ENCODE data around the gene C19orf25. TPM values are rescaled to one million over a fixed set of nuclear protein-coding genes. Genes with fewer than 3 reads are reported as not detected.
"Not testable (repeated sequence)": the region's sequence is repeated elsewhere in the genome, so short reads cannot be mapped to it uniquely, and the experiment has no call there.

Gene C19orf25
- polyA plus RNA-seq, 3 donors, result 17.0 to 33.0 (median 31.3) TPM

DNA sequence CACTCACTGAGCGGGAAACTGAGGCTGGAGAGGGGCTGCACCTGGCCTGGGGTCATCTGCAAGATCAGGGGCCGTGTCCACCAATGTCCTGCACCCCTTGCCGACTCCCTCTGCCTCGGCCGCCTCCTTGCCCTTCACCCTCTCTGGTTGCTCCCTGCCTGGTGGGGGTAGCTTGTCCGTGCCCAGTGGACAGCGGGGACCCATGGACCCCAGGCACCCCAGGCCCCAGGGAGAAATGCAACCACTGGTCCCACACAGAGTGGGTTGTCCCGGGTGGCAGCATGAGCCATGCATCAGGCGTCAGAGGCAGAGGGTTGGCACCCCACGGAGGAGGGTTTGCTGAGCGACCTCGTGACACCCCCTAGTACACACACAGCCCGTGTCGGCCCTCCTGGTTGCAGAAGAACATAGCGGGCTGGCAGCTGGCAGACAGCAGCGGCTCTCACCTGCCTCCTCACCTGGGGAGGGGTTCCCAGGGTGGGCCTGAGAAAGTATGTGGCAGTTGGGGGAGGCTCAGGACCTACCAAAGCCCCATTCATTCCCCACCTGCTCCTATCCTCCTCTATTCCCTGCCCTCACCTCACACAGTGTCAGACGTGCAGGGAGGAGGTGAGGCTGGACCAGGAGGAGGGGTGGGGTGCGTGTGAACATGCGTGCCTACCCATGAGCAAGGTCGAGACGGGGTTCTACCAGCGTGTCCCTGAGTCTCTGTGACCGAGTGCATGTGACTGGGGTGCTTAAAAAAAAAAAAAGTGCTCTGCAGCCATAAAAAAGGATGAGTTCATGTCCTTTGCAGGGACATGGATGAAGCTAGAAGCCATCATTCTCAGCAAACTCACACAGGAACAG, 25.1 kb upstream of the C19orf25 start:
- DNase-seq (ENCODE audit: extremely low read depth in 1 of 11, low read depth in 9 of 11, low spot score in 4 of 11), result no peak

DNA sequence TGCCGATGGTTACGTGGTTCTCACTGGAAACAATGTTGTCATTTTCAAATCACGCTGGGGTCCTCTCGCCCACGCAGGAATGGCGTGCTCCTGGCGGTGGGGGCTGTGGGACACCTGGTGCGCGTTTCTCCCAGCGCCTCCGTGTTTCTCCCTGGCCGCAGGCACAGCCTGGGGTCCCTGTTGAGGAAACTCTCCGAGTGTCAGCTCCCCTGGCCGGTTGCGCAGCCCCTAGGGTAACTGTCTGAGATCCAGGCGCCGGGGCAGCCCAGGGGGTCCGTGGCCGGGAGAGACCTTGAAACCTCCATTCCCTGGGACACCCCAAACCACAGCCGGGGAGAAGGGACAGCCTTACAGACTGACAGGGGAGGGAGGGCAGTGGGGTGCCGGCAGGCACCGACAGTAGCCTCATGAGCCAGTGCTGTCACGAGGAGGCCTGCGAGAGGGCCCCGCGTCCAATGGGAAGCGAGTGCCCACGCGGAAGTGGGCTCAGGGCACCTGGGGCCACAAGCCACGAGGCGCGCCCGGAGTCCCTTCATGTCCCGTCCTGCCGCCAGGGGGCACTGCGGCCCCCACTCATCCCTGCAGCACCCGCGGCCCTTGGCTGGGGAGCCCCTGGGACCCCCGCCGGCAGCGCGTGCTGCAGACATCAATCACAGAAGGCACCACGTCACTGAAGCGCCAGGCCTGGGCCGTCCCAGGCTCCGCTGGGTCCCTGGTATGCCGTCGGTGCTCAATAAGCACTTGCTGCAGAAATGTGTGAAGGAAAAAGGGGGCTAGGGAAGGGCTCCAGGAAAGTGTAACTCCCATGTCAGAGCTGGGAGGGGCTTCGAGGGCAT, 24.3 kb upstream of the C19orf25 start:
- no peak for DNase-seq (ENCODE audit: extremely low read depth in 1 of 11, low read depth in 9 of 11, low spot score in 4 of 11)

DNA sequence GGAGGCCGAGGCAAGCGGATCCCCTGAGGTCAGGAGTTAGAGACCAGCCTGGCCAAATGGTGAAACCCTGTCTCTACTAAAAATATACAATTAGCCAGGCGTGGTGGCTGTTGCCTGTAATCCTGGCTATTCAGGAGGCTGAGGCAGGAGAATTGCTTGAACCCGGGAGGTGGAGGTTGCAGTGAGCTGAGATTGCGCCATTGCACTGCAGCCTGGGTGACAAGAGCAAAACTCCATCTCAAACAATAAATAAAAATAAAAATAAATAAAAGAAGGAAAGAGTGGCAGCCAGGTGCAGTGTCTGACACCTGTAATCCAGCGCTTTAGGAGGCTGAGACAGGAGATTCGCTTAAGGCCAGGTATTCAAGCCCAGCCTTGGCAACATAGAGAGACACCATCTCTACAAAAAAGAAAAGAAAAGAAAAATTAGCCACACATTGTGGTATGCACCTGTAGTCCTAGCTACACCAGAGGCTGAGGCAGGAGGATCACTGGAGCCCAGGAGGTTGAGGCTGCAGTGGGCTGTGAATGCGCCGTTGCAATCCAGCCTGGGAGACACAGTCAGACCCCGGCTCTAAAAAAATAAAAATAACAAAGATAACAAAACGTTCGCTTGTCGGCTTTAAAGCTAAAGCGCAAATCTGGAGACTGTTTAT, 23.5 kb upstream of the C19orf25 start:
- no peak for DNase-seq (ENCODE audit: extremely low read depth in 1 of 11, low read depth in 9 of 11, low spot score in 4 of 11)

DNA sequence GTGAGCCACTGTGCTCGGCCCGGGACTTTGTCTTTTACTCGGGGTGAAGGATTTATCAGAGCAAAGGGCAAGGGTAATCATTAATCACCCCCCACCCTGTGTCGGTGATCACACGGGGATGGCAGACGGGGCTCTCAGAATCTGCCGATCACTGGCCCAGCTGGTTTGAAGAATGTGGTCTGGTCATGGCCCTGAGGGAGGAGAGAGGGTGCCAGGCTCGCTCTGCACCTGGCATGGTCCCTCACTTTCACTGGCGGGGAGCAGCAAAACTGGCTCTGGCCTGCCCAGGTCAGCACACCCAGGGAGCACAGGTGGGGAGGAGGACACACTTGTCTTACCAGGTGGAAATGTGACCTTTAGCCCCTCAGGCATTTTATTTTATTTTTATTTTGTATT, 22.2 kb upstream of the C19orf25 start:
- no peak for DNase-seq (ENCODE audit: extremely low read depth in 1 of 11, low read depth in 9 of 11, low spot score in 4 of 11)

DNA sequence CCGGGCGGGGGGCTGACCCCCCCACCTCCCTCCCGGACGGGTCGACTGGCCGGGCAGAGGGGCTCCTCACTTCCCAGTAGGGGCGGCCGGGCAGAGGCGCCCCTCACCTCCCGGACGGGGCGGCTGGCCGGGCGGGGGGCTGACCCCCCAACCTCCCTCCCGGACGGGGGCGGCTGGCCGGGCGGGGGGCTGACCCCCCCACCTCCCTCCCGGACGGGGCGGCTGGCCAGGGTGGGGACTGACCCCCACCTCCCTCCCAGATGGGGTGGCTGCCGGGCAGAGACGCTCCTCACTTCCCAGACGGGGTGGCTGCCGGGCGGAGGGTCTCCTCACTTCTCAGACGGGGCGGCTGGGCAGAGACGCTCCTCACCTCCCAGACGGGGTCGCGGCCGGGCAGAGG, 20.2 kb upstream of the C19orf25 start:
- not testable (repeated sequence) for DNase-seq (ENCODE audit: extremely low read depth in 1 of 11, low read depth in 9 of 11, low spot score in 4 of 11)

DNA sequence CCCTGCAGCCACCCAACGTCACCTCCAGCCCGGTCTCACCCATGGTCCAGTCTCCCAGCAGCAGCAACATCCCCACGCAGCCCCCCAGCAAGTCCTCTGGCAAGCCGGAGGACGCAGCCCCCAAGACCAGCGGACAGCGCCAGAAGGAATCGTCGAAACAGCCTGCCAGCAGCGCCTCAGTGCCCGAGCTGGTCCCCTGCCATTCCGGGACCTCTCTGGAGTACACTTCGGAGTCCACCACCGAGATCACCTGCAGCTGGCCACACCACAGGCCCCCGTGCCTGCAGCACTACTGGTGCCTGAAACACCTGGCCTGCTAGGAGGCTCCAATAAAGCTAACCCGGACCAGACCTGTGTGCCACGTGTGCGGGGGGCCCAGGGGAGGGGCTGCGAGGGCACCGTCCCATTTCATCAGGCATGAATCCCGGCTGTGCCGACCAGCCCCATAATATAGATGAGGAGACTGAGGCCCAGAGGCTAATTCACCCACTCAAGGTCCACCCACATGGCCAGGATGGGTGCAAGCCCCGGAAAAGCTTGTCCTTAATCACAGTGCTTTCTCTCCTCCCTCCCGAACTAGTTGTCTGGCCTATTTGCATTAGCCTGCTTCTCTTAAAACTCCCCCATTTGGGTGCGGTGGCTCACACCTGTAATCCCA, 18.7 kb upstream of the C19orf25 start:
- DNase-seq (ENCODE audit: extremely low read depth in 1 of 11, low read depth in 9 of 11, low spot score in 4 of 11), result no peak

DNA sequence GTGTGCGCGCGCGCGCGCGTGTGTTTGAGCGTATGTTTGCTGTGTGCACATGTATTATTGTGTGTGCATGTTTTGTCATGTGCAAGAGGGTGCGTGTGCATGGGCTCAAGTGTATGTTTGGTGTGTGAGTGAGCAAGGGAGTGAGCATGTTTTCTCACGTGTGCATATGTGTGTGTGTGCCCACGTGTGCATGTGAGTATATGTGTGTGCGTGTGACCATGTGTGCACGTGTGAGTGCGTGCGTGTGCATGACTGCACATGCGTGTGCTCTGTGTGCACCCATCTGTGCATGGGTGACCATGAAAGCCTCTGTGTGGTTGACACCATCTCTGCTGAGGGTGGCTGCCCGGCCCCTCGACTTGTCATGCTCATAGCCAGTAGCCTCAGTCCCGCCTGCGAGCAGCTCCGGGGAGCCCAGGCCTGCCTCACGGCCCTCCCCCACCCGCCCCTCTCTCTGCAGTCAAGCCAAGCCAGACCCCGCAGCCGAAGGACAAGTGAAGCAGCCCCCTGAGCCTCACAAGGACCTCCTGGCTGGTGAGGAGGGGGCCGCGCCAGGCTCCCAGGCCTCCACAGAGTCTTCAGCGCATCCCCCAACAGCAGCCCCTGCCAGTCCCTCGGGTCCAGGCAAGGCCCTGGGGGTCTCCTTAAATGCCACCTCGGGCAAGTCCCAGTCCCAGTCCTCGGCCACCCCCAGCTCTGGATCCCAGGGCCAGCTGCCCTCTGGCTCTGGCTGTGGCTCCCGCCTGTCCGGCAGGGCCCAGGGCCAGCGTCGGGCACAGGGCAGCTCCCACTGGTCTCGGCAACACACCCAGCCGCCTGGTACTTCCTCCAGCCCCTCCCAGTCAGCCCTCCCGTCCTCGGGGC, 17.9 kb upstream of the C19orf25 start:
- DNase-seq (ENCODE audit: extremely low read depth in 1 of 11, low read depth in 9 of 11, low spot score in 4 of 11), result no peak

DNA sequence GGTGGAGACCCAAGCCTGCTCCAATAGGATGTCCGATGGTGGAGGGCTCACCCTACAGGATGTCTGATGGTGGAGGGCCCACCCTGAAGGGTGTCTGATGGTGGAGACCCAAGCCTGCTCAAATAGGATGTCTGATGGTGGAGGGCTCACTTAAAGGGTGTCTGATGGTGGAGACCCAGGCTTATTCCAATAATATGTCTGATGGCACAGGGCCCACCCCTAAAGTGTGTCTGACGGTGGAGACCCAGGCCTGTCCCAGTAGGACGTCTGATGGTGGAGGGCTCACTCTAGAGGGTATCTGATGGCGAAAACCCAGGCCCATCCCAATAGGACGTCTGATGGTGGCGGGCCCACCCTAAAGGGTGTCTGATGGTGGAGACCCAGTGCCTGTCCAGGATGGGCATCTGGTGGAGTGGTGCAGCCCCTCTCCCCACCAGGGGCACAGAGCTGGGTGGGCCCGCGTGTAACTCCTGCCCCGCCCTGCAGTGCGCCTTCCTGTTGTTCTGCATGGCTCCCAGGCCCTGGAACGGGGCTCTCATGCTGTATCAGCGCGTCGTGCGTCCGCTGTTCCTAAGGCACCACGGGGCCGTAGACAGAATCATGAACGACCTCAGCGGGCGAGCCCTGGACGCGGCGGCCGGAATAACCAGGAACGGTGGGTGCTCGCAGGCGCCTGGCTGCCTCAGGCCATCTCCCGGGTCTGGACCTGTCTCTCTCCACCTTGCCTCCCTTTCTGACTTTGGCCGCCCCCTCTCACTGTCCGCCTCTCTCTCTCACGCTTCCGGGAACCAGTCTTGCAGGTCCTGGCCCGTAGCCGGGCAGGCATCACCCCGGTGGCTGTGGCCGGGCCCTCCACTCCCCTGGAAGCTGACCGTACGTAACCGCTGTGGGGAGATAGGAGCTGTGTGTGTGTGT, 17.0 kb upstream of the C19orf25 start:
- DNase-seq (ENCODE audit: extremely low read depth in 1 of 11, low read depth in 9 of 11, low spot score in 4 of 11), result no peak

DNA sequence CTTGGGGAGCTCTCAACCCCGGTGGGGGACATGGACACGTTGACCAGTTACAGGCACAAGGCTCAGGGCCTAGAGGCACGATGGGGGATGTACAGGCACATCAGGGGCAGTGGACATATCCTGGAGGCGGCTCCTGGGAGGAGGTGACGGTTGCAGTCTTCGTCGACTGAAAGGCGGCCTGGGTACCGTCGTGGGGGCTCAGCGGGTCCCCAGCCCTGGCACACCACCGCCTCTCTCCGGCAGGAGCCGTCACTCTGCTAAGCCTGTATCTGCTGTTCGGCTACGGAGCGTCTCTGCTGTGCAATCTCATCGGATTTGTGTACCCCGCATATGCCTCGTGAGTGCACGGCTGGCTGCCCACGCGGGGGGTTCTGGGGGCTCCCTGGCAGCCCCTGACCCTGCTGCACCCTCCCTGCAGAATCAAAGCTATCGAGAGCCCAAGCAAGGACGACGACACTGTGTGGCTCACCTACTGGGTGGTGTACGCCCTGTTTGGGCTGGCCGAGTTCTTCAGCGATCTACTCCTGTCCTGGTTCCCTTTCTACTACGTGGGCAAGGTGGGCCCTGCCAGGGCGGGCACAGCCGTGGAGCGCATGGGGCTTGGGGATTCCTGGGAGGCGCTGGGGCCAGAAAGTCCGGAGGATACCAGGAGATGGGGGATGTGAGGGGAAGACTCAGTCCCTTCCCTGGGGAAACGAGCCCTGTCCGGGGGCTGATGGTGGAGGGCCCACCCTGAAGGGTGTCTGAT, 16.2 kb upstream of the C19orf25 start:
- no peak for DNase-seq (ENCODE audit: extremely low read depth in 1 of 11, low read depth in 9 of 11, low spot score in 4 of 11)

DNA sequence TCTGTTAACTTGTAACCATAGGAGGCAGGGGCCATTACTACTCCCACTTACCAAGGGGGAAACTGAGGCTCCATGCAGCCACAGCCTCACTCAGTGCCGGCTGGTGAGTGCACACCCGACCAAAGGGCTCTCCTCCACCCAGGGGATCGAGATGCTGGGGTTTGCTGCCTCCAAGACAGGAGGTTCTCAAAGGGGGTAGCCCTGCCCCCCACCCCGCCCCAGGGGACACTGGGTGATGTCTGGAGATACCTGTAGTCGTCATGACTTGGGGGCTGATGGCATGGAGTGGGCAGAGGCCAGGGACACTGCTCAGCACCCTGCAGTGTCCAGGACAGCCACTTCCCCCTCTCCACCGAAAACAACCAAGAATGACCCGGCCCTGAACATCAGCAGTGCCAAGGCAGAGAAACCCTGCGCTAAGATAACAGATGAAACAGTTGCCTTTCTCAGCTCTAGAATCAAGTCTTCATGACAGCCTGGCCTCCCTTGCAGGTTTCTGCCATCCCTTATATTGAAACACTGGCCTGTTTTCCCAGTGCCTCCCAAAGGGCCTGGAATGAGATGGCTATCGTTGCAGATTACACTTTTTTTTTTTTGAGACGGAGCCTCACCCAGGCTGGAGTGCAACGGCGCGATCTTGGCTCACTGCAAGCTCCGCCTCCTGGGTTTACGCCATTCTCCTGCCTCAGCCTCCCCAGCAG, 15.2 kb upstream of the C19orf25 start:
- no peak for DNase-seq (ENCODE audit: extremely low read depth in 1 of 11, low read depth in 9 of 11, low spot score in 4 of 11)

DNA sequence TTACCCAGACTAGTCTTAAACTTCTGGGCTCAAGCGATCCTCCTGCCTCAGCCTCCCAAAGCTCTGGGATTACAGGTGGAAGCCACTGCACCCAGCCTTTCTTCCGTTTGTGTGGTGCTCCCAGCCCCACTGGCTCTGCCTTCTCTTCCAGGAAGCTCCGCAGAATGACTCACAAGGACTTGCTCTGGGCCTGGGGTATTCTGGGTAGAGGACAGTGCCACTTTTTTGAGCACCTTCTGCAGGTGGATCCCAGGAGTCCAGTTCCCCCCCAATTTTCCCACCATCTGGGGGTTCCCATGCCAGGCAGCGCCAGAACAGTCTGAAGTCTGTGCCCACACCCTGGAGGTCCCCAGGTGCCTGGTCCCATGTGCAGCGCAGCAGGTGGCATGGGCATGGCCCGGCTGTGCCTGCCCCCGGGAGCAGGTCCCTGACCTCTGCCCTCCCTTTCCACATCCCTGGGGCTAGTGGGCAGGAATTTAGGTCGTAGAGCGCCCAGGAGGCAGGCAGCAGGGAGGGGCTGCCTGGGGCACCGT, 13.5 kb upstream of the C19orf25 start:
- no peak for DNase-seq (ENCODE audit: extremely low read depth in 1 of 11, low read depth in 9 of 11, low spot score in 4 of 11)

DNA sequence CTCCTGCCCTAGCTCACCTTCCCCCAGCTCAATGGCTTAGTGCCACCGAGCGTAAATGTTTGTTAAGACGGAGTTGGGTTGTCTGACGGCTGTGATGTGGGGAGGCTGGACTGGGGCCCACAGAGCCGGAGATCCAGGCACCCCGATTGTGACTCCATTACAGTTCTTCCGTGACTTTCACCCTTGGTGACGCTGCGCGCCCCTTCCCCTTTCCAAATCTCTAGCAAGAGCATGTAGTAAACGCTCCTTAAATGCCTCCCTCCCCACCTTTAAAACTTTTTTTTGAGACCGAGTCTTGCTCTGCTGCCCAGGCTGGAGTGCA, 12.8 kb upstream of the C19orf25 start:
- no peak for DNase-seq (ENCODE audit: extremely low read depth in 1 of 11, low read depth in 9 of 11, low spot score in 4 of 11)

DNA sequence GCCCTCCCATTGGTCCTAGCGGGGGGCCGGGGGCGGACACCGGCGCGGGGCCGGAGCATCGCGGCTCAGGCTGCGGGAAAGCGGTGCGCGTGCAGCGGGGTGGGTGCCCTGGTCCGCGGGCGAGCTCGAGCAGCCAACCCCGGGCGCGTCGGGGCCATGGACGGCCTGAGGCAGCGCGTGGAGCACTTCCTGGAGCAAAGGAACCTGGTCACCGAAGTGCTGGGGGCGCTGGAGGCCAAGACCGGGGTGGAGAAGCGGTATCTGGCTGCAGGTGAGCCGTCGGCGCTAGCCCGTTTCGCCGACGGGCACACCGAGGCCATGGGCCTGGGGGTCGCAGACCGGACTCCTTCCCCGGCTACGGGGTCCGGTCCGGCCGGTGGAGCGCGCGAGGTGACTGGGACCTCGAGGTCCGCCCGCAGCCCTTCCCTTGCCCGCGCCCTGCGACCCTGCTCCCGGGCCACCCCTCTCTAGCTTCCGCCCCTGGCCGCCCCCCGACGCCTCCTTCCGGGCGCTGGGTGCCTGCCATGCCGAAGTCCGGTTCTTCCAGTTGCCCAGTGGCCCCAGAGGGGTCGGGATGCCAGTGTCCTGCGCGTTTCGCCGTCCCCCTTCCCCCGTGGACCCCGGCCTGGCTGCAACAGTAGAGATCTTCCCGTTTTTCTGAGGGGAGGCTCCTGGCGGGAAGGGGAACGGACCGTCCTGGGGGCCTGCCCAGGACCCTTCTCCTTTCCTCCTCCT, 12.3 kb upstream of the C19orf25 start, which contains the start of gene REEP6:
TSS of gene REEP6 (plus strand) at position 68 of the 735 bp plus-strand sequence. CDS start at position 157, 89 bp downstream.
- DNase-seq (ENCODE audit: extremely low read depth in 1 of 11, low read depth in 9 of 11, low spot score in 4 of 11), result no peak

DNA sequence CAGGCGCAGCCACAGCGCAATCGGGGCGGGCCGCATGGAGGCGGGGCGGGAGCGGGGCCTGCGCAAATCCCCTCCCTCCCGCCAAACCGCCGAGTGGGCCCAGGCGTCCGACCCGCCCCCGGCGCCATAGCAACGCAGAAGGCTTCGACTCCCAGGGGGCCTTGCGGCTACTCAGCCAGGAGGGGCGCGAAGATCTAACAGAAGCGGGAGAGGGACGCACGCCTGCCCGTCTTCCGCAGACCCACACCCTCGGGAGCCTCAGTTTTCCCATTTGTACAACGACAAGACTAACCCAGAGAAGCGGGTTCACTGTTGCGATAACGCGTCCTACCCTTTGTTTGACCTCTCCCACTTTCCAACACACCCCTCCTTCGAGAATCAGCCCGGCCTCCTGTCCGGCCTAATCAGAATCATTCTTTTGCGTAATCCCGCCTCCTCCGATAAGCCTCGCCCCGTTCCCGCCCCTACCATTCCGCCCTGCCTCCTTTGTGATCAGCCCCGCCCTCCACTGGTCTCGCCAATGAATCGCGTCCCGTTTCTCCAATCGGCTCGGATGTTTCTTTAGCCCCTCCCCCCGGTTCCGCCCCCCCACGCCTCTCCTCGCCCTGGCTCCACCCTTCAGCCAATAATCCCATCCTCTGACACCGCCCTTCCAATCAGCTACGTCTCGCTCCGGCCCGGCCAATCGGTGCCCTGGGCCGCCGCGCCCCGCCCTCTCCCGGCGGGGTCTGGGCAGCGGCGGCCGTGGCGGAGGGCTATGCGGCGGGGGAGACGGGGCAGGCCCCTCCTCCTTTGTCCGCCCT, 11.5 kb upstream of the C19orf25 start, which contains the start of gene PCSK4:
TSS of gene PCSK4 (minus strand) at position 40 of the 803 bp plus-strand sequence. CDS start at position 36, 4 bp downstream.
- DNase-seq (ENCODE audit: extremely low read depth in 1 of 11, low read depth in 9 of 11, low spot score in 4 of 11), result peak; percentile 95 to 99 (median 98)

All from renal cortex interstitium (tissue), 11 donors.